SH-SY5Y (cell line): ENCODE measurements around the gene ARHGAP15.

Experiments used
- GATA2 ChIP-seq: IDR thresholded peaks from 2 replicates; pipeline ENCODE4 v1.6.1; 2011; ENCODE audit warnings: mild to moderate bottlenecking, low read depth, low read length
- GATA3 ChIP-seq: IDR thresholded peaks from 2 replicates; pipeline ENCODE4 v1.6.1; 2011; ENCODE audit warnings: low read depth, mild to moderate bottlenecking, low read length, moderate library complexity

ARHGAP15 gene

GRCh38 chr2:143802242-143802641, 673.0 kb downstream of the ARHGAP15 start:
- no peak for TF ChIP-seq GATA3
- TF ChIP-seq GATA2 = no peak

DNA sequence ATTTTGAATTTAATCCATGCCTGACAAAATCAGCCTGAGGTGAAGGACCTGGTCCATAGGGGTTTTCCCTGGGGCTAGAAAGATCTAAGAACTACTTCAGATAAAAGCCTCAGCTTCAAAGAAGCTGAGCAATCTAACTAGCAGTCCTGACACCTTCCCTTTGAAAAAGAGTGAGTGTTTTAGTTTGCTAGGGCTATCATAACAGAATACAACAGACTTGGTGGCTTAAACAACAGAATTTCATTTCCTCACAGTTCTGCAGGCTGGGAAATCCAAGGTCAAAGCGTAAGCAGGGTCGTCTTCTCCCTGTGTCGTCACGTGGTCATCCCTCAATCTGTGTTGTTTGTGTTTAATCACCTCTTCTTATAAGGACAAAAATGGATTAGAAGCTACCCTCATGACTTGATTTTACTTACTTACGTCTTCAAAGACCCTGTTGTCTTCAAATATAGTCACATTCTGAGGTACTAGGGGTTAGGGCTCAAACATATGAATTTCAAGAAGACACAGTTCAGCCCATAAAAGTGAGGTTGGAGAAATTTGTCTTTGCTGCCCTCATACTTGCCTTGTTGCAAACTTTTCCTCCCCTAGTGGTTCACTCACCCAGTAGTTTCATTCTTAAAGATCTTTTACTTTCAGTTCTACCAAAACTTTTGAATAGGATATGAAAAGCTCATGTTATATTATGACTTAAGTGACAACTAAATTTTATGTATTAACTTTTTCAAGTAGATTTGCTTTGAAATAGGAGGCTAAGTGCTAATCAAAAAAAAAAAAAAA, 673.8 kb downstream of the ARHGAP15 start:
- TF ChIP-seq GATA3 (no peak), GATA2 (no peak)

- TF ChIP-seq GATA3 = no peak
Observed at GRCh38 chr2:143803936-143804335, 674.7 kb downstream of the ARHGAP15 start.

GRCh38 chr2:143805666-143806065, 676.4 kb downstream of the ARHGAP15 start:
- TF ChIP-seq GATA3 (no peak), GATA2 (no peak)

DNA sequence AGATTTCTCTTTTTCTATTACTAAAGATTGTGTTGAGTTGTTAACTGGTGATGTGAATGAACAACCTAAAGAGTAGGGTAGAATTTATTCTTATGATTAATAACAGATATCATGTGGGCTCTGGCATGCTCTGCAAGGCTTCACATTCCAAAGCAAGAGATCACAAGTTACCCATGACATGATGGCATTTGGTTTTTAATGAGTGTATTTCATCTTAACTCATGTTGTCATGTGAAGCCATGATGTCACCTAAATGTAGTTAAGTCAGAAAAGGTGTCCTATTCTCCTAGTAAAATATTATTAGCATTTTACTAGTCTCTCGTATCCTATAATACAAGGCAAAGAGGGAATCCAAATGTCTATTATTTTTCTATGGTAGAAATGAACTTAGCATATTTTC, 678.0 kb downstream of the ARHGAP15 start:
- TF ChIP-seq GATA3 = no peak
- no peak for TF ChIP-seq GATA2

GRCh38 chr2:143807671-143808070, 678.5 kb downstream of the ARHGAP15 start:
- TF ChIP-seq GATA2 = no peak
- no peak for TF ChIP-seq GATA3

DNA sequence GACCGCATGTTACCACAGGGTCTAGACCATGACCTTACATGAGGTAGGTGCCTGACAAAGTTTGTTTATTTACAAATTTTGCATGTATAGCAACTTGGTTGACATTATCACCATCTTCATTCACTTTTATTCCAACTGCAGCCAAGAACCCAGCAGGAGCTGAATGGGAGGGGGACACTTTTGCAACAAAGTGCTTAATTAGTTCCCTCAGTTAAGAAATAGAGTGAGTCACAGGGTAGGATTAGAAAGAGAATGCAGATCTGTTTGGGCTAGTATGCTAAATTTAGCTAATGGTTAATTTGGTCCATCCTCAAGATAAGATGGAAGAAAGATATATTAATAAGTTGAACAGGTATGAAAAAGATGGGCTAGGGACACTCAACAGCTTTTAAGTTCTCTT, 678.9 kb downstream of the ARHGAP15 start:
- TF ChIP-seq GATA3 (no peak), GATA2 (no peak)

DNA sequence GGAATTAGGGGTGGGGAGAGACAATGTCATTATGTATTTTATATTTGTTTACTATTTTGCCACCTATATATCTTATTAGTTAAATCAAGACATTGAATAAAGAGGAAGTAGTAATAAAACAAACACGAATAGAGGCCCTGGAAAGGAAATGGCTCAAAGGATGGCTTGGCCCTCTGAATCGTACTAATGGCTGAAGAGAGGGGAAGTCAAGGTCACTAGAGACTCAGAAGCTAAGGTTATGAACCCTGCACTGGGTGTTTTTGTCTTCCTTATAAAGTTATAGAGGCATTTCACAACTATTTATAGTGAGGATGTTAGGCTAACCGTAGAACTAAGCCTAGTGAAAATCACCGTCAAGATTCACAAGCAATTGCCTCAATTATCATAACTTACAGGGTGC, 685.9 kb downstream of the ARHGAP15 start:
- TF ChIP-seq GATA2 (no peak), GATA3 (no peak)

DNA sequence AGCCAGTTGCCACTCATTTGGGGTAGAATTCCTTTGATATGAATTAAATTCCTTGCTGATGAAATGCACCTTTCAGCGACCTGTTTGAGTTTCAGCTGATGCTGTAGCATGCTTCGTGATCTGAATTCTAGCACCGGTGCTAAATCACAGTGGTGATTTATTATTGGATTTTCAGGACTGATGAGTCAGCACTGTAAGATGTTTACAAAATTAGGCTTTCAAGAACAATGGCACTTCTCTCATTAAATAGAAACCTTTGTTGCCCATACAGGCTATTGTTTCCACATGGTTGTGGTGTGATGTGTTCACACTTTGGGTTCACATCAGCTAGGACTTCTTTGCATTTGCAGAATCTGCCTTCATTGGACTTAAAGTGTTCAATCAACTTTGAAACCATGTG, 687.7 kb downstream of the ARHGAP15 start:
- TF ChIP-seq GATA3 = no peak
- no peak for TF ChIP-seq GATA2
